Glomerular visceral epithelial cell (primary cell): ENCODE results near the gene TMEM139.

ENCODE experiments used
- DNase-seq: peaks from one replicate; pipeline ENCODE4 v3.0.0-alpha.2; 2016; ENCODE audit errors: extremely low spot score

TMEM139 gene

GRCh38 chr7:143284591-143285469 lies at the start of gene TMEM139:
Gene TMEM139, plus strand, starts transcription at chr7:143284958. Its CDS starts 1,000 bp downstream, at chr7:143285958.
- DNase-seq: peak; percentile 57

GRCh38 chr7:143235561-143235960 lies 49.2 kb upstream of the TMEM139 start:
- DNase-seq: no peak

- DNase-seq: no peak
Observed at GRCh38 chr7:143236408-143236990, 48.3 kb upstream of the TMEM139 start.

GRCh38 chr7:143237366-143237765 lies 47.4 kb upstream of the TMEM139 start:
- DNase-seq: no peak

- DNase-seq: no peak
Observed at GRCh38 chr7:143238289-143238980, 46.3 kb upstream of the TMEM139 start.

- DNase-seq: no peak
Observed at GRCh38 chr7:143239813-143240212, 44.9 kb upstream of the TMEM139 start.

GRCh38 chr7:143240291-143241168 lies 44.2 kb upstream of the TMEM139 start:
- DNase-seq: peak; percentile 70

GRCh38 chr7:143242306-143242705 lies 42.5 kb upstream of the TMEM139 start:
- DNase-seq: no peak

- DNase-seq: no peak
Observed at GRCh38 chr7:143243111-143243510, 41.6 kb upstream of the TMEM139 start.

- no peak for DNase-seq
Observed at GRCh38 chr7:143243614-143244013, 41.1 kb upstream of the TMEM139 start.

- no peak for DNase-seq
Observed at GRCh38 chr7:143244321-143244720, 40.4 kb upstream of the TMEM139 start.

- no peak for DNase-seq
Observed at GRCh38 chr7:143245123-143245522, 39.6 kb upstream of the TMEM139 start.

GRCh38 chr7:143247372-143247771 lies 37.4 kb upstream of the TMEM139 start:
- no peak for DNase-seq

GRCh38 chr7:143248761-143249354 lies 35.9 kb upstream of the TMEM139 start:
- no peak for DNase-seq

- DNase-seq: no peak
Observed at GRCh38 chr7:143250199-143250598, 34.6 kb upstream of the TMEM139 start.

- DNase-seq: no peak
Observed at GRCh38 chr7:143250822-143251221, 33.9 kb upstream of the TMEM139 start.

- DNase-seq: no peak
Observed at GRCh38 chr7:143252006-143252405, 32.8 kb upstream of the TMEM139 start.

GRCh38 chr7:143255564-143255963 lies 29.2 kb upstream of the TMEM139 start:
- DNase-seq: no peak

GRCh38 chr7:143256325-143256724 lies 28.4 kb upstream of the TMEM139 start:
- no peak for DNase-seq

- no peak for DNase-seq
Observed at GRCh38 chr7:143256932-143257331, 27.8 kb upstream of the TMEM139 start.

- DNase-seq: no peak
Observed at GRCh38 chr7:143257501-143257900, 27.3 kb upstream of the TMEM139 start.
